Colonic mucosa (tissue), 4 donors: ENCODE data around the gene MYZAP. TPM values are rescaled to one million over a fixed set of nuclear protein-coding genes. Genes with fewer than 3 reads are reported as not detected.

ENCODE experiments used
- DNase-seq: peaks from one replicate; pipeline ENCODE4 v3.0.0-alpha.2; 2020
- H3K27ac ChIP-seq: fragments of 200-600 bp; one replicate; pipeline ENCODE4 v1.8.0; 2021
- H3K27me3 ChIP-seq: fragments of 200-600 bp; one replicate; pipeline ENCODE4 v1.8.0; 2021
- H3K36me3 ChIP-seq: fragments of 200-600 bp; one replicate; pipeline ENCODE4 v1.8.0; 2021
- H3K4me1 ChIP-seq: fragments of 200-600 bp; one replicate; pipeline ENCODE4 v1.8.0; 2021; ENCODE audit warnings: mild to moderate bottlenecking
- H3K4me3 ChIP-seq: fragments of 200-600 bp; one replicate; pipeline ENCODE4 v1.8.0; 2021
- H3K9ac ChIP-seq, 2 donors: one replicate each; pipeline ENCODE4 v1.7.0; 2013; ENCODE audit warnings: control low read depth in 2 of 2, low read depth in 2 of 2, low read length in 2 of 2
- H3K9me3 ChIP-seq: fragments of 200-600 bp; one replicate; pipeline ENCODE4 v1.8.0; 2021
- CTCF ChIP-seq: fragments of 200-600 bp; IDR thresholded peaks from one replicate; pipeline ENCODE4 v1.8.0; 2022; ENCODE audit warnings: antibody characterized with exemption, mild to moderate bottlenecking
- intact Hi-C: fragments of 100-400 bp; cut with DNase I; formaldehyde crosslinking; loops from one replicate; pipeline ENCODE4 v1.14.1; 2022
- total RNA-seq, 2 donors: library from RNA; stranded (reverse); fragmentation: NEBNext Ultra II Directional in 1 of 2; extraction: Animal tissue kit (Norgen Biotek cat#: 25700) in 1 of 2; gene quantifications; one replicate each; pipeline ENCODE4 v1.2.1, GENCODE V29; 2021
- donor health status: healthy.
- donor health status: DM: no; HTN: no; CAD: no.
- donor health status: DM: no; HTN: no; CAD: no.

Gene MYZAP
- total RNA-seq, 2 donors from 2014 or later, result 11.7 to 12.2 TPM

- Histone ChIP-seq H3K4me3 (no peak overlapping the region), H3K9ac (no peak overlapping the region), H3K4me1 (peaks cover 8% of the 10 kb centered on the region), H3K36me3 (no peaks in the 10 kb centered on the region), H3K9me3 (no peaks in the 10 kb centered on the region), H3K27me3 (no peaks in the 10 kb centered on the region), H3K27ac (no peak overlapping the region)
- TF ChIP-seq CTCF, result no peak
- intact Hi-C loops, result no loop called here
- no peak for DNase-seq
Measured at GRCh38 chr15:57589754-57590153, 1.9 kb upstream of the MYZAP start.

GRCh38 chr15:57591237-57591821 is 375 bp upstream of the MYZAP start:
- peak overlapping the region; percentile 66 to 86 for H3K9ac ChIP-seq
- intact Hi-C loops, result no loop called here

GRCh38 chr15:57592426-57592825 is 722 bp downstream of the MYZAP start:
- peak overlapping the region; percentile 59 for H3K4me3 ChIP-seq
- H3K9me3 ChIP-seq, result no peaks in the 10 kb centered on the region
- no peaks in the 10 kb centered on the region for H3K27me3 ChIP-seq
- peaks cover 12% of the 10 kb centered on the region for H3K4me1 ChIP-seq
- no peak for DNase-seq
- no peak overlapping the region for H3K27ac ChIP-seq
- TF ChIP-seq CTCF, result no peak
- intact Hi-C loops, result no loop called here
- peak overlapping the region; percentile 62 to 75 for H3K9ac ChIP-seq
- H3K36me3 ChIP-seq, result no peaks in the 10 kb centered on the region

More at GRCh38 chr15:57591237-57591821, 375 bp upstream of the MYZAP start:
- H3K9me3 ChIP-seq, result no peaks in the 10 kb centered on the region
- no peak overlapping the region for H3K27ac ChIP-seq
- H3K4me3 ChIP-seq, result peak overlapping the region; percentile 59
- H3K36me3 ChIP-seq, result no peaks in the 10 kb centered on the region
- H3K4me1 ChIP-seq, result peaks cover 12% of the 10 kb centered on the region
- DNase-seq, result no peak
- TF ChIP-seq CTCF, result no peak
- H3K27me3 ChIP-seq, result no peaks in the 10 kb centered on the region

- H3K9me3 ChIP-seq, result no peaks in the 10 kb centered on the region
- no peak for DNase-seq
- H3K36me3 ChIP-seq, result no peaks in the 10 kb centered on the region
- peak overlapping the region in 1 of 2 donors; percentile 62 for H3K9ac ChIP-seq
- no peaks in the 10 kb centered on the region for H3K27me3 ChIP-seq
- no peak for TF ChIP-seq CTCF
- H3K4me1 ChIP-seq, result peaks cover 12% of the 10 kb centered on the region
- H3K27ac ChIP-seq, result no peak overlapping the region
- H3K4me3 ChIP-seq, result peak overlapping the region; percentile 59
- intact Hi-C loops, result no loop called here
Measured at GRCh38 chr15:57592836-57593420, 1.2 kb downstream of the MYZAP start.

- H3K36me3 ChIP-seq, result no peaks in the 10 kb centered on the region
- no peaks in the 10 kb centered on the region for H3K27me3 ChIP-seq
- peaks cover 8% of the 10 kb centered on the region for H3K4me1 ChIP-seq
- H3K9ac ChIP-seq, result no peak overlapping the region
- no peaks in the 10 kb centered on the region for H3K9me3 ChIP-seq
- DNase-seq, result no peak
- TF ChIP-seq CTCF, result no peak
- intact Hi-C loops, result no loop called here
- no peak overlapping the region for H3K4me3 ChIP-seq
- peak overlapping the region; percentile 46 for H3K27ac ChIP-seq
Measured at GRCh38 chr15:57594479-57594878, 2.8 kb downstream of the MYZAP start.
